HepG2 (cell line): ENCODE results near the gene PDYN. TPM values are rescaled to one million over a fixed set of nuclear protein-coding genes. Genes with fewer than 3 reads are reported as not detected.

Experiments
- ATAC-seq: fragments of 200-7000 bp; cut with Tn5 transposase; 3 replicates; pipeline ENCODE4 v1.9.1; 2020; ENCODE audit warnings: mild to moderate bottlenecking, moderate library complexity
- BruUV-seq: library from RNA; stranded (reverse); fragments of 400-500 nt; replicated peaks from 2 replicates; lab custom pipeline; 2021; lab: Mats Ljungman, UMichigan
- CTCF ChIA-PET: fragments of 300-600 bp; formaldehyde crosslinking; extraction: SDS; loops from one replicate; lab custom pipeline; 2021; ENCODE audit warnings: low total read pairs, inconsistent platforms, low intra/inter-chr PET ratio; lab: Yijun Ruan, JAX
- POLR2A ChIA-PET: fragments of 350-600 bp; sonication (Branson Sonifier 250); formaldehyde crosslinking; loops from one replicate; lab custom pipeline; 2020; ENCODE audit warnings: antibody characterized with exemption, inconsistent platforms; lab: Yijun Ruan, JAX
- DNase-seq: peaks from one replicate; pipeline ENCODE4 v3.0.0-alpha.2; 2015; ENCODE audit warnings: low spot score
- FAIRE-seq: peaks from 3 replicates; lab custom pipeline; 2011; peaks lifted over from hg19 to GRCh38; lab: Jason Lieb, UNC
- H2AFZ ChIP-seq: one replicate; pipeline ENCODE4 v1.6.1; 2011; ENCODE audit warnings: low read length, inconsistent platforms
- H3K27ac ChIP-seq: fragments of 300-600 bp; 3 replicates; pipeline ENCODE4 v1.8.0; 2011; ENCODE audit warnings: mixed run types, mild to moderate bottlenecking, mixed read lengths, low read length, inconsistent platforms; ENCODE audit not compliant: insufficient read depth; ENCODE audit errors: extremely low read length
- H3K27me3 ChIP-seq, 2 experiments: fragments of 200-600 bp in 1 of 2; 2 replicates in 1 of 2; 3 replicates in 1 of 2; pipeline versions ENCODE4 v1.6.0 to v1.8.0; 2011; ENCODE audit warnings: low read length in 2 of 2, mild to moderate bottlenecking in 2 of 2, moderate library complexity in 2 of 2, inconsistent platforms in 1 of 2; ENCODE audit not compliant: insufficient read depth in 2 of 2, control insufficient read depth in 1 of 2
- H3K36me3 ChIP-seq, 2 experiments: fragments of 200-600 bp in 1 of 2; replicated peaks in 1 of 2; 2 replicates in 1 of 2; 3 replicates in 1 of 2; pipeline versions ENCODE4 v1.5.1 to v1.8.0; 2011; ENCODE audit warnings: low read length in 2 of 2, inconsistent platforms in 1 of 2; ENCODE audit not compliant: insufficient read depth in 2 of 2, control insufficient read depth in 1 of 2
- H3K4me1 ChIP-seq: 2 replicates; pipeline ENCODE4 v1.5.1; 2012; ENCODE audit warnings: low read length, inconsistent platforms; ENCODE audit not compliant: insufficient read depth
- H3K4me2 ChIP-seq: 2 replicates; pipeline ENCODE4 v1.6.0; 2011; ENCODE audit warnings: low read depth, low read length, inconsistent platforms
- H3K4me3 ChIP-seq, 3 experiments: fragments of 200-600 bp in 1 of 3; sonication (generic), shearing (Covaris generic) in 1 of 3; replicated peaks in 1 of 3; 2 replicates each; pipeline ENCODE4 v1.5.1; 2011 to 2016; ENCODE audit warnings: low read length in 3 of 3, inconsistent platforms in 2 of 3, low read depth in 2 of 3, mild to moderate bottlenecking in 2 of 3, control low read depth in 1 of 3, mixed read lengths in 1 of 3; ENCODE audit not compliant: insufficient read depth in 1 of 3
- H3K79me2 ChIP-seq: one replicate; pipeline ENCODE4 v1.6.1; 2011; ENCODE audit warnings: low read length, inconsistent platforms; ENCODE audit not compliant: insufficient read depth
- H3K9ac ChIP-seq: 2 replicates; pipeline ENCODE4 v1.6.0; 2011; ENCODE audit warnings: mild to moderate bottlenecking, low read depth, low read length, inconsistent platforms; ENCODE audit not compliant: insufficient read depth
- H3K9me3 ChIP-seq: 2 replicates; pipeline ENCODE4 v1.5.1; 2012; ENCODE audit warnings: mild to moderate bottlenecking, low read length
- H4K20me1 ChIP-seq: 2 replicates; pipeline ENCODE4 v1.6.0; 2011; ENCODE audit warnings: inconsistent platforms, mild to moderate bottlenecking, low read length, moderate library complexity; ENCODE audit not compliant: insufficient read depth
- ATAD3A ChIP-seq: sonication (generic); formaldehyde crosslinking; IDR thresholded peaks from 2 replicates; pipeline ENCODE4 v1.4.0; 2020; ENCODE audit warnings: missing genetic modification reagents
- ERF ChIP-seq: IDR thresholded peaks from 2 replicates; pipeline ENCODE4 v1.6.1; 2018; ENCODE audit warnings: missing biosample characterization, missing genetic modification reagents
- EZH2 ChIP-seq: conservative IDR thresholded peaks from 2 replicates; pipeline ENCODE4 v1.6.1; 2012; ENCODE audit warnings: mild to moderate bottlenecking, low read depth, low read length, moderate library complexity
- FOXO1 ChIP-seq: sonication (generic); formaldehyde crosslinking; IDR thresholded peaks from 2 replicates; pipeline ENCODE4 v1.4.0; 2020; ENCODE audit warnings: missing genetic modification reagents
- IKZF4 ChIP-seq: sonication (generic); formaldehyde crosslinking; IDR thresholded peaks from 2 replicates; pipeline ENCODE4 v1.5.1; 2020; ENCODE audit warnings: borderline replicate concordance, mild to moderate bottlenecking, low read depth, missing genetic modification reagents; ENCODE audit errors: not compliant biosample characterization
- MATR3 ChIP-seq: sonication (generic); formaldehyde crosslinking; IDR thresholded peaks from 2 replicates; pipeline ENCODE4 v1.4.0; 2020; ENCODE audit warnings: missing genetic modification reagents
- NFYB ChIP-seq: sonication (generic); formaldehyde crosslinking; IDR thresholded peaks from 2 replicates; pipeline ENCODE4 v1.4.0; 2020; ENCODE audit warnings: missing genetic modification reagents
- NR2F6 ChIP-seq, 2 experiments: IDR thresholded peaks; 2 replicates each; pipeline ENCODE4 v1.6.1; 2016; ENCODE audit warnings: antibody characterized with exemption in 1 of 2, mild to moderate bottlenecking in 1 of 2
- U2AF1 ChIP-seq: fragments of 200-400 bp; formaldehyde crosslinking; optimal IDR thresholded peaks from 2 replicates; pipeline ENCODE3; 2017; ENCODE audit warnings: mild to moderate bottlenecking, low read depth, low read length
- ZKSCAN1 ChIP-seq: fragments of 150-350 bp; IDR thresholded peaks from 2 replicates; pipeline ENCODE4 v1.6.1; 2014; ENCODE audit warnings: low read length
- ZMAT3 ChIP-seq: sonication (generic); formaldehyde crosslinking; conservative IDR thresholded peaks from 2 replicates; pipeline ENCODE4 v1.7.0; 2021; ENCODE audit warnings: missing genetic modification reagents
- ZNF547 ChIP-seq: sonication (generic); formaldehyde crosslinking; IDR thresholded peaks from 2 replicates; pipeline ENCODE4 v1.5.1; 2020; ENCODE audit warnings: mild to moderate bottlenecking, missing genetic modification reagents
- ZNF552 ChIP-seq: sonication (generic); formaldehyde crosslinking; IDR thresholded peaks from 2 replicates; pipeline ENCODE4 v1.9.0; 2022; ENCODE audit warnings: missing genetic modification reagents, mild to moderate bottlenecking, borderline replicate concordance
- ZNF605 ChIP-seq: sonication (generic); formaldehyde crosslinking; IDR thresholded peaks from 2 replicates; pipeline ENCODE4 v1.8.0; 2022; ENCODE audit warnings: mild to moderate bottlenecking, missing genetic modification reagents
- WGBS: methylation state at CpG from one replicate; pipeline ENCODE4 v1.1.6; 2017; ENCODE audit warnings: low lambda C conversion rate; 5-methylcytosine and 5-hydroxymethylcytosine counted together
- in situ Hi-C: cut with HindIII; loops from 2 replicates; pipeline ENCODE4 v1.10.0; 2017; ENCODE audit warnings: low pct_unique_long_range_greater_than_20kb; ENCODE audit not compliant: extremely low pct_ligation_motif_present
- intact Hi-C: fragments of 100-400 bp; cut with micrococcal nuclease; formaldehyde crosslinking; loops from one replicate; pipeline ENCODE4 v1.10.0; 2022; ENCODE audit not compliant: unreplicated experiment
- polyA plus RNA-seq, 8 experiments: library from polyadenylated mRNA; depleted of rRNA in 3 of 8; stranded (reverse) in 7 of 8; unstranded in 1 of 8; fragments of >200 nt; fragmentation: Illumina TruSeq in 4 of 8; extraction: Trizol in 4 of 8; gene quantifications; 2 replicates each; pipeline versions ENCODE4 v1.2.1 to v1.2.3, GENCODE V29; 2011 to 2016; ENCODE audit warnings: low read depth in 4 of 8, missing spikeins in 1 of 8, mixed read lengths in 1 of 8; ENCODE audit not compliant: insufficient read depth in 1 of 8
- total RNA-seq, 5 experiments: library from RNA; depleted of rRNA; stranded (reverse); fragments of >200 nt; fragmentation: Illumina TruSeq; extraction: Trizol; gene quantifications; 2 replicates each; pipeline ENCODE4 v1.2.3, GENCODE V29; 2016; ENCODE audit warnings: low read depth in 1 of 5
- TF ChIP-seq, protein P1 (sequence below): IDR thresholded peaks from 2 replicates; pipeline ENCODE4 v1.6.1; 2016; ENCODE audit warnings: mild to moderate bottlenecking, missing biosample characterization, missing genetic modification reagents
- TF ChIP-seq, protein P2 (sequence below): sonication (generic); formaldehyde crosslinking; IDR thresholded peaks from 2 replicates; pipeline ENCODE4 v1.5.1; 2020; ENCODE audit warnings: missing genetic modification reagents, mild to moderate bottlenecking, borderline replicate concordance
- TF ChIP-seq, protein P3 (sequence below): sonication (generic); formaldehyde crosslinking; IDR thresholded peaks from 2 replicates; pipeline ENCODE4 v1.9.0; 2021; ENCODE audit warnings: missing genetic modification reagents, mild to moderate bottlenecking, borderline replicate concordance

PDYN gene
- total and polyA plus RNA-seq, 2 of the 13 experiments (the other 11 are each of a cell fraction or from before 2014, with no cell fraction given), result not detected

DNA sequence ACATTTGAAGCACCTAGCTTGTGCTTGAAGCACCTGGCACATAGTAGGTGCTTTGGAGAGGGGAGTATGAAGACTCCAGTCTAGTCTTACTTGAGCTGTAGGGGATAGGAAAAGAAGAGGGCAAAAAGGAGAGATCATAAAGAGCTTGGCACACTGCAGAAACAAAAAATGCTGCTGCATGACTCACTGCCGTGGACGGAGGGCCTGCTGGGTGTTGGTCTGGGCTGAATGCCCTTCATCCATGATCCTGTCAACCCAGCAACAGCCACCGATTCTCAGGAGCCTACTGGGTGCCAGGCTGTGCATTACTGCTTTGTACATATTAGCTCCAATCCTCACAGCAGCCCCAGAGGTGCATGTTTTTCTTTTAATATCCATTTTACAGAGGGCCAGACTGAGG lies 6.0 kb downstream of the PDYN start:
- Histone ChIP-seq H3K4me3 (no peak overlapping the region), H3K4me1 (no peaks in the 10 kb centered on the region), H4K20me1 (no peaks in the 10 kb centered on the region), H3K36me3 (no peaks in the 10 kb centered on the region), H3K27ac (no peak overlapping the region), H3K9me3 (no peaks in the 10 kb centered on the region), H3K27me3 (peaks cover 6 to 62% of the 10 kb centered on the region in 2 experiments; a peak in 3 of 5 replicates), H3K4me2 (no peak overlapping the region), H3K9ac (no peak overlapping the region), H2AFZ (no peak overlapping the region), H3K79me2 (no peaks in the 10 kb centered on the region)
- TF ChIP-seq ZKSCAN1, result peak; percentile 50; the same call in 1 of the 2 replicates
- TF ChIP-seq, protein P1, sequence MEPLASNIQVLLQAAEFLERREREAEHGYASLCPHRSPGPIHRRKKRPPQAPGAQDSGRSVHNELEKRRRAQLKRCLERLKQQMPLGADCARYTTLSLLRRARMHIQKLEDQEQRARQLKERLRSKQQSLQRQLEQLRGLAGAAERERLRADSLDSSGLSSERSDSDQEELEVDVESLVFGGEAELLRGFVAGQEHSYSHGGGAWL (CRISPR knock-in tag), result no peak
- ChIA-PET CTCF (no interaction called here), POLR2A (no interaction called here)
- DNase-seq, result no peak
- 14% methylated on average over 3 of the region's 3 CpGs for WGBS
- in situ Hi-C loops, result no loop called here
- BruUV-seq, result no TSS peak
- no peak for FAIRE-seq
- intact Hi-C loops, result no loop called here
- no peak for ATAC-seq

DNA sequence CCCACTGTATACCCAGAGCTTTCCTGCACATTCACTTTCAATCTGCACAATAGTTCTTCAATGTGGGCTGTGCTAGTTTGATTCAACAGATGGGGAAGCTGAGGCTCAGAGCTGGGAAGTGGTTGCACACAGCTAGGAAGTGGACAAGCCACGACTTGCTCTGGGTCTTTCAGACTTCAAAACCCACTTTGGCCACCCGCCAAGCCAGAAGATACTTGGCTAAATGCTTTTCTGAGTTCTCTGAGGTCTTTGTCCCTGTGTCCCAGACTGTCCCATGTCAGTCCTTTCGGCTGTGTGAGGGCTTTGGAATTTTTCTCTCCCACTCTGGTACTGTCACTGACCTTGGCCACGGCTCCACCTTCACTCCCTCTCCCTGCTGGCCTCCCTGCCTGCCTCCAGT lies 10.6 kb downstream of the PDYN start:
- WGBS, result 0% methylated on average over 4 of the region's 4 CpGs
- ATAC-seq, result no peak; the same call in 2 of the 3 replicates
- Histone ChIP-seq H3K9me3 (no peaks in the 10 kb centered on the region), H3K4me1 (no peaks in the 10 kb centered on the region), H3K9ac (no peak overlapping the region), H3K79me2 (no peaks in the 10 kb centered on the region), H3K27me3 (peaks cover 1 to 39% of the 10 kb centered on the region in 2 experiments; a peak in 3 of 5 replicates), H2AFZ (no peak overlapping the region), H3K4me2 (no peak overlapping the region), H3K4me3 (no peak overlapping the region), H4K20me1 (no peaks in the 10 kb centered on the region), H3K27ac (no peak overlapping the region), H3K36me3 (no peaks in the 10 kb centered on the region)
- ChIA-PET CTCF (no interaction called here), POLR2A (no interaction called here)
- no peak for DNase-seq
- no peak for FAIRE-seq
- no TSS peak for BruUV-seq
- in situ Hi-C loops (no loop called here), intact Hi-C loops (no loop called here)
- TF ChIP-seq ATAD3A (CRISPR knock-in tag) (no peak), EZH2 (no peak), ZMAT3 (no peak), U2AF1 (no peak), IKZF4 (CRISPR knock-in tag) (no peak), NR2F6 (IDR thresholded peaks at IDR 0.05) (no peak), NR2F6 (CRISPR knock-in tag; IDR thresholded peaks at IDR 0.05) (no peak), NFYB (CRISPR knock-in tag) (no peak), ZNF605 (no peak), FOXO1 (CRISPR knock-in tag) (no peak), ERF (CRISPR knock-in tag) (no peak), MATR3 (no peak), ZNF547 (CRISPR knock-in tag) (no peak), ZNF552 (CRISPR knock-in tag) (no peak)
- TF ChIP-seq, protein P2, sequence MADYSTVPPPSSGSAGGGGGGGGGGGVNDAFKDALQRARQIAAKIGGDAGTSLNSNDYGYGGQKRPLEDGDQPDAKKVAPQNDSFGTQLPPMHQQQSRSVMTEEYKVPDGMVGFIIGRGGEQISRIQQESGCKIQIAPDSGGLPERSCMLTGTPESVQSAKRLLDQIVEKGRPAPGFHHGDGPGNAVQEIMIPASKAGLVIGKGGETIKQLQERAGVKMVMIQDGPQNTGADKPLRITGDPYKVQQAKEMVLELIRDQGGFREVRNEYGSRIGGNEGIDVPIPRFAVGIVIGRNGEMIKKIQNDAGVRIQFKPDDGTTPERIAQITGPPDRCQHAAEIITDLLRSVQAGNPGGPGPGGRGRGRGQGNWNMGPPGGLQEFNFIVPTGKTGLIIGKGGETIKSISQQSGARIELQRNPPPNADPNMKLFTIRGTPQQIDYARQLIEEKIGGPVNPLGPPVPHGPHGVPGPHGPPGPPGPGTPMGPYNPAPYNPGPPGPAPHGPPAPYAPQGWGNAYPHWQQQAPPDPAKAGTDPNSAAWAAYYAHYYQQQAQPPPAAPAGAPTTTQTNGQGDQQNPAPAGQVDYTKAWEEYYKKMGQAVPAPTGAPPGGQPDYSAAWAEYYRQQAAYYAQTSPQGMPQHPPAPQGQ (CRISPR knock-in tag), result no peak
- TF ChIP-seq, protein P3, sequence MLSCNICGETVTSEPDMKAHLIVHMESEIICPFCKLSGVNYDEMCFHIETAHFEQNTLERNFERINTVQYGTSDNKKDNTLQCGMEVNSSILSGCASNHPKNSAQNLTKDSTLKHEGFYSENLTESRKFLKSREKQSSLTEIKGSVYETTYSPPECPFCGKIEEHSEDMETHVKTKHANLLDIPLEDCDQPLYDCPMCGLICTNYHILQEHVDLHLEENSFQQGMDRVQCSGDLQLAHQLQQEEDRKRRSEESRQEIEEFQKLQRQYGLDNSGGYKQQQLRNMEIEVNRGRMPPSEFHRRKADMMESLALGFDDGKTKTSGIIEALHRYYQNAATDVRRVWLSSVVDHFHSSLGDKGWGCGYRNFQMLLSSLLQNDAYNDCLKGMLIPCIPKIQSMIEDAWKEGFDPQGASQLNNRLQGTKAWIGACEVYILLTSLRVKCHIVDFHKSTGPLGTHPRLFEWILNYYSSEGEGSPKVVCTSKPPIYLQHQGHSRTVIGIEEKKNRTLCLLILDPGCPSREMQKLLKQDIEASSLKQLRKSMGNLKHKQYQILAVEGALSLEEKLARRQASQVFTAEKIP (CRISPR knock-in tag), result no peak
